ENCODE measurements around the gene ETS2.

- TF ChIP-seq POLR2AphosphoS5 (IDR thresholded peaks at IDR 0.05; ENCODE audit: low read depth) (no peak), CTCF (conservative IDR thresholded peaks at IDR 0.05; ENCODE audit: low read depth in 2 of 2) (no peak), EZH2phosphoT487 (IDR thresholded peaks at IDR 0.05; ENCODE audit: unreplicated experiment) (no peak), ZNF462 (CRISPR knock-in tag; IDR thresholded peaks at IDR 0.05) (no peak), EZH2 (IDR thresholded peaks at IDR 0.05; ENCODE audit: low read depth, unreplicated experiment) (no peak), JUNB (IDR thresholded peaks at IDR 0.05; ENCODE audit: unreplicated experiment) (no peak), REST (IDR thresholded peaks at IDR 0.05; ENCODE audit: unreplicated experiment) (no peak)
Observed at GRCh38 chr21:38851101-38851500, 45.4 kb downstream of the ETS2 start.

All from GM23338 (cell line).